Fibroblast of skin of left biceps (primary cell): ENCODE data around the gene ADAM12.
"Not testable (repeated sequence)": the region's sequence is repeated elsewhere in the genome, so short reads cannot be mapped to it uniquely, and the experiment has no call there.

Experiments
- DNase-seq, 2 experiments: peaks; one replicate each; pipeline ENCODE4 v3.0.0-alpha.2; 2013; ENCODE audit warnings: low read depth in 2 of 2

ADAM12 gene

GRCh38 chr10:126058507-126058906 lies 329.8 kb downstream of the ADAM12 start:
- no peak for DNase-seq

- no peak for DNase-seq
Observed at GRCh38 chr10:126058104-126058503, 330.2 kb downstream of the ADAM12 start.

GRCh38 chr10:126057494-126057893 lies 330.8 kb downstream of the ADAM12 start:
- DNase-seq, result no peak

- DNase-seq, result no peak
Observed at GRCh38 chr10:126054191-126054590, 334.1 kb downstream of the ADAM12 start.

- DNase-seq, result no peak
Observed at GRCh38 chr10:126052171-126052570, 336.1 kb downstream of the ADAM12 start.

- peak; percentile 18 to 27 for DNase-seq
Observed at GRCh38 chr10:126049759-126050700, 338.2 kb downstream of the ADAM12 start.

- DNase-seq, result not testable (repeated sequence)
Observed at GRCh38 chr10:126047749-126048148, 340.5 kb downstream of the ADAM12 start.

- DNase-seq, result no peak
Observed at GRCh38 chr10:126046831-126047230, 341.4 kb downstream of the ADAM12 start.

GRCh38 chr10:126045861-126046260 lies 342.4 kb downstream of the ADAM12 start:
- no peak for DNase-seq

GRCh38 chr10:126043389-126043788 lies 344.9 kb downstream of the ADAM12 start:
- DNase-seq, result no peak

- DNase-seq, result no peak
Observed at GRCh38 chr10:126042906-126043305, 345.4 kb downstream of the ADAM12 start.

- DNase-seq, result no peak
Observed at GRCh38 chr10:126042354-126042753, 345.9 kb downstream of the ADAM12 start.

GRCh38 chr10:126041804-126042231 lies 346.5 kb downstream of the ADAM12 start:
- no peak for DNase-seq

GRCh38 chr10:126041117-126041516 lies 347.2 kb downstream of the ADAM12 start:
- DNase-seq, result no peak

- no peak for DNase-seq
Observed at GRCh38 chr10:126037946-126038345, 350.3 kb downstream of the ADAM12 start.

- DNase-seq, result no peak
Observed at GRCh38 chr10:126036515-126036914, 351.8 kb downstream of the ADAM12 start.

- no peak for DNase-seq
Observed at GRCh38 chr10:126034586-126034985, 353.7 kb downstream of the ADAM12 start.

GRCh38 chr10:126029999-126030398 lies 358.3 kb downstream of the ADAM12 start:
- no peak for DNase-seq

- DNase-seq, result no peak
Observed at GRCh38 chr10:126027692-126028091, 360.6 kb downstream of the ADAM12 start.

GRCh38 chr10:126022841-126023240 lies 365.4 kb downstream of the ADAM12 start:
- DNase-seq, result no peak

- no peak for DNase-seq
Observed at GRCh38 chr10:126021833-126022500, 366.3 kb downstream of the ADAM12 start.

- DNase-seq, result no peak
Observed at GRCh38 chr10:126017961-126018560, 370.2 kb downstream of the ADAM12 start.
